GM13976 (cell line): ENCODE measurements around the gene FAM20C.

Source experiments
- DNase-seq: peaks from one replicate; pipeline ENCODE4 v3.0.0; 2012; ENCODE audit warnings: low spot score
- CTCF ChIP-seq: IDR thresholded peaks from 2 replicates; pipeline ENCODE4 v1.5.1; 2012; ENCODE audit warnings: borderline replicate concordance, mild to moderate bottlenecking; ENCODE audit not compliant: insufficient read depth; ENCODE audit errors: extremely low read depth, missing control alignments, control extremely low read depth
- in situ Hi-C: fragments of 300-500 bp; cut with MboI; formaldehyde crosslinking; loops from one replicate; pipeline ENCODE4 v1.12.0; 2022; ENCODE audit warnings: low sequenced_read_pairs, mixed read lengths, inconsistent platforms; ENCODE audit not compliant: unreplicated experiment

The FAM20C gene

GRCh38 chr7:191981-192649 lies at the start of gene FAM20C:
Gene FAM20C (plus strand): TSS chr7:192571. CDS start chr7:193200, 629 bp downstream.
- in situ Hi-C loops = no loop called here
- peak; percentile 56 for DNase-seq
- TF ChIP-seq CTCF = no peak

GRCh38 chr7:143145-143751 lies 49.1 kb upstream of the FAM20C start:
- in situ Hi-C loops = no loop called here
- DNase-seq = no peak
- TF ChIP-seq CTCF = no peak

GRCh38 chr7:143811-144453 lies 48.4 kb upstream of the FAM20C start:
- in situ Hi-C loops = no loop called here
- TF ChIP-seq CTCF = no peak
- DNase-seq = peak; percentile 75

GRCh38 chr7:144454-144826 lies 47.9 kb upstream of the FAM20C start:
- no peak for DNase-seq
- TF ChIP-seq CTCF = no peak
- in situ Hi-C loops = no loop called here

- no peak for TF ChIP-seq CTCF
- DNase-seq = no peak
- in situ Hi-C loops = no loop called here
Observed at GRCh38 chr7:145863-146262, 46.5 kb upstream of the FAM20C start.

- in situ Hi-C loops = no loop called here
- no peak for TF ChIP-seq CTCF
- DNase-seq = no peak
Observed at GRCh38 chr7:148543-148931, 43.8 kb upstream of the FAM20C start.
